Endothelial cell of umbilical vein (primary cell): ENCODE results near the gene LRP1B. TPM values are rescaled to one million over a fixed set of nuclear protein-coding genes. Genes with fewer than 3 reads are reported as not detected.
A peak's percentile ranks its signal among the peaks of the same experiment; 100 is the strongest.

Experiments
- BruUV-seq: library from RNA; stranded (reverse); fragments of 400-500 nt; replicated peaks from 2 replicates; lab custom pipeline; 2021; lab: Mats Ljungman, UMichigan
- CTCF ChIA-PET: fragments of 300-600, 350-600 bp; sonication (Branson Sonifier 250); formaldehyde crosslinking; loops from one replicate; lab custom pipeline; 2021; ENCODE audit warnings: antibody characterized with exemption, inconsistent platforms; lab: Charles Lee
- POLR2A ChIA-PET: fragments of 300-600, 350-600 bp; sonication (Branson Sonifier 250); formaldehyde crosslinking; loops from one replicate; lab custom pipeline; 2021; ENCODE audit warnings: antibody characterized with exemption, inconsistent platforms; lab: Charles Lee
- DNase-seq: peaks from one replicate; pipeline ENCODE4 v3.0.0-alpha.2; 2011; ENCODE audit warnings: low read depth, low spot score
- FAIRE-seq: peaks from 2 replicates; lab custom pipeline; 2011; peaks lifted over from hg19 to GRCh38; lab: Jason Lieb, UNC
- H2AFZ ChIP-seq: 2 replicates; pipeline ENCODE4 v1.6.0; 2012; ENCODE audit warnings: low read depth, low read length, control low read depth, inconsistent platforms
- H3K27ac ChIP-seq: 2 replicates; pipeline ENCODE4 v1.5.1; 2011; ENCODE audit warnings: low read depth, mild to moderate bottlenecking, control low read depth, low read length, moderate library complexity; ENCODE audit not compliant: insufficient read depth
- H3K27me3 ChIP-seq, 2 experiments: 2 replicates each; pipeline versions ENCODE4 v1.6.0 to v1.6.1; 2011; ENCODE audit warnings: low read length in 2 of 2, mixed read lengths in 1 of 2; ENCODE audit not compliant: control insufficient read depth in 2 of 2, insufficient read depth in 2 of 2
- H3K36me3 ChIP-seq, 2 experiments: 2 replicates in 1 of 2; 3 replicates in 1 of 2; pipeline ENCODE4 v1.5.1; 2011; ENCODE audit warnings: low read length in 2 of 2, mild to moderate bottlenecking in 1 of 2, moderate library complexity in 1 of 2; ENCODE audit not compliant: control insufficient read depth in 2 of 2, insufficient read depth in 2 of 2; ENCODE audit errors: extremely low read depth in 1 of 2
- H3K4me1 ChIP-seq: 3 replicates; pipeline ENCODE4 v1.5.1; 2011; ENCODE audit warnings: mild to moderate bottlenecking, low read length; ENCODE audit not compliant: control insufficient read depth, insufficient read depth; ENCODE audit errors: extremely low read depth
- H3K4me2 ChIP-seq: 2 replicates; pipeline ENCODE4 v1.6.1; 2011; ENCODE audit warnings: low read length, control low read depth, mixed read lengths; ENCODE audit not compliant: insufficient read depth
- H3K4me3 ChIP-seq, 3 experiments: fragments of 200-600 bp in 1 of 3; sonication (generic), shearing (Covaris generic) in 1 of 3; replicated peaks in 1 of 3; 2 replicates each; pipeline ENCODE4 v1.5.1; 2011 to 2016; ENCODE audit warnings: control low read depth in 3 of 3, low read length in 3 of 3, mild to moderate bottlenecking in 2 of 3, inconsistent platforms in 1 of 3, low read depth in 1 of 3, moderate library complexity in 1 of 3; ENCODE audit not compliant: insufficient read depth in 1 of 3
- H3K79me2 ChIP-seq: 2 replicates; pipeline ENCODE4 v1.6.0; 2012; ENCODE audit warnings: low read length, inconsistent platforms; ENCODE audit not compliant: control insufficient read depth, insufficient read depth
- H3K9ac ChIP-seq: replicated peaks from 2 replicates; pipeline ENCODE3; 2011; ENCODE audit warnings: low read length, control low read depth; ENCODE audit not compliant: insufficient read depth; ENCODE audit errors: extremely low read depth
- H3K9me1 ChIP-seq: replicated peaks from 3 replicates; pipeline ENCODE4 v1.6.0; 2011; ENCODE audit warnings: mild to moderate bottlenecking, low read length; ENCODE audit not compliant: control insufficient read depth, insufficient read depth; ENCODE audit errors: extremely low read depth
- H3K9me3 ChIP-seq: replicated peaks from 2 replicates; pipeline ENCODE4 v1.5.1; 2012; ENCODE audit warnings: low read length, inconsistent platforms; ENCODE audit not compliant: control insufficient read depth, insufficient read depth
- H4K20me1 ChIP-seq: replicated peaks from 2 replicates; pipeline ENCODE3; 2011; ENCODE audit warnings: mild to moderate bottlenecking, low read length; ENCODE audit not compliant: control insufficient read depth, insufficient read depth; ENCODE audit errors: extremely low read depth
- CTCF ChIP-seq, 2 donors: IDR thresholded peaks; 1 replicate in 1 of 2; 2 replicates in 1 of 2; pipeline ENCODE4 v1.5.1; 2011; ENCODE audit warnings: low read length in 2 of 2, mild to moderate bottlenecking in 2 of 2, moderate library complexity in 2 of 2, control low read depth in 1 of 2, inconsistent platforms in 1 of 2, low read depth in 1 of 2; ENCODE audit not compliant: insufficient read depth in 1 of 2; ENCODE audit errors: extremely low read depth in 1 of 2
- EZH2 ChIP-seq: IDR thresholded peaks from 2 replicates; pipeline ENCODE4 v1.6.1; 2012; ENCODE audit warnings: borderline replicate concordance, low read depth, mild to moderate bottlenecking, moderate library complexity, low read length, inconsistent platforms; ENCODE audit not compliant: severe bottlenecking
- FOS ChIP-seq: IDR thresholded peaks from 2 replicates; pipeline ENCODE4 v1.6.1; 2011; ENCODE audit warnings: mild to moderate bottlenecking, low read length, moderate library complexity, borderline replicate concordance; ENCODE audit not compliant: insufficient read depth
- GATA2 ChIP-seq: IDR thresholded peaks from 2 replicates; pipeline ENCODE4 v1.7.0; 2011; ENCODE audit warnings: low read depth, mild to moderate bottlenecking, moderate library complexity, mixed read lengths, low read length; ENCODE audit not compliant: insufficient read length, insufficient read depth
- JUN ChIP-seq: IDR thresholded peaks from 2 replicates; pipeline ENCODE4 v1.6.1; 2011; ENCODE audit warnings: borderline replicate concordance, low read depth; ENCODE audit not compliant: insufficient read length, insufficient read depth
- MAX ChIP-seq: IDR thresholded peaks from 2 replicates; pipeline ENCODE4 v1.6.1; 2011; ENCODE audit not compliant: insufficient read depth, insufficient read length
- MYC ChIP-seq: IDR thresholded peaks from one replicate; pipeline ENCODE4 v1.6.1; 2011; ENCODE audit warnings: mild to moderate bottlenecking, low read depth, low read length
- POLR2A ChIP-seq: IDR thresholded peaks from 2 replicates; pipeline ENCODE4 v1.6.1; 2012; ENCODE audit warnings: low read depth, mild to moderate bottlenecking, control low read depth, low read length
- POLR2AphosphoS5 ChIP-seq: IDR thresholded peaks from 2 replicates; pipeline ENCODE4 v1.6.1; 2012; ENCODE audit warnings: low read depth, mild to moderate bottlenecking, control low read depth, low read length, moderate library complexity; ENCODE audit not compliant: insufficient read depth
- dilution Hi-C: fragments of 300-500 bp; cut with MboI; formaldehyde crosslinking; loops from one replicate; pipeline ENCODE4 v1.15.0; 2019; ENCODE audit warnings: low sequenced_read_pairs; ENCODE audit not compliant: extremely low pct_ligation_motif_present
- intact Hi-C: fragments of 100-400 bp; cut with micrococcal nuclease; formaldehyde crosslinking; loops from one replicate; pipeline ENCODE4 v1.10.0; 2022
- polyA plus RNA-seq, 4 experiments: library from polyadenylated mRNA; depleted of rRNA in 3 of 4; stranded (reverse) in 3 of 4; unstranded in 1 of 4; fragments of >200 nt; gene quantifications; 2 replicates each; pipeline versions ENCODE4 v1.2.1 to v1.2.3, GENCODE V29; 2011 to 2012; ENCODE audit warnings: missing spikeins in 1 of 4
- total RNA-seq: library from RNA; stranded (reverse); gene quantifications from 2 replicates; pipeline ENCODE4 v1.2.3, GENCODE V29; 2021

Gene LRP1B
- total and polyA plus RNA-seq, 2 donors (not counting 3 experiments of a cell fraction or from before 2014, with no cell fraction given), result 0.03 to 0.07 TPM

- Histone ChIP-seq H3K9me1 (no peaks in the 10 kb centered on the region), H2AFZ (no peak overlapping the region), H3K4me2 (no peak overlapping the region), H3K79me2 (no peaks in the 10 kb centered on the region), H4K20me1 (no peaks in the 10 kb centered on the region), H3K9ac (no peak overlapping the region), H3K4me3 (no peak overlapping the region), H3K27me3 (no peaks in the 10 kb centered on the region), H3K36me3 (no peaks in the 10 kb centered on the region), H3K9me3 (no peaks in the 10 kb centered on the region), H3K4me1 (no peaks in the 10 kb centered on the region), H3K27ac (no peak overlapping the region)
- intact Hi-C loops (no loop called here), dilution Hi-C loops (no loop called here)
- POLR2A ChIA-PET, result no interaction called here
- DNase-seq, result no peak
- FAIRE-seq, result peak; percentile 33
- CTCF ChIA-PET, result no interaction called here
- TF ChIP-seq GATA2 (no peak), MAX (no peak), FOS (no peak), POLR2A (no peak), JUN (no peak), EZH2 (no peak), POLR2AphosphoS5 (no peak), MYC (no peak), CTCF (IDR thresholded peaks at IDR 0.05; ENCODE audit: extremely low read depth in 1 of 2, insufficient read depth in 1 of 2, low read depth in 1 of 2, low read length in 2 of 2) (no peak)
- BruUV-seq, result no TSS peak
These were observed 1823.3 kb downstream of the LRP1B start for GRCh38 chr2:140307532-140307931.
